Tibial nerve (tissue), 4 donors: ENCODE data around the gene COQ8A. TPM values are rescaled to one million over a fixed set of nuclear protein-coding genes. Genes with fewer than 3 reads are reported as not detected.

Source experiments
- DNase-seq, 2 donors: peaks; one replicate each; pipeline ENCODE4 v3.0.0-alpha.2; 2019; ENCODE audit warnings: low spot score in 2 of 2
- H3K27ac ChIP-seq, 4 donors: fragments of 200-600 bp; sonication (generic) in 3 of 4; one replicate each; pipeline ENCODE4 v1.5.1; 2017 to 2019; ENCODE audit warnings: mild to moderate bottlenecking in 1 of 4
- H3K27me3 ChIP-seq, 2 donors: fragments of 200-600 bp; sonication (generic) in 1 of 2; one replicate each; pipeline versions ENCODE4 v1.5.1 to v1.6.0; 2017 to 2019
- H3K36me3 ChIP-seq, 3 donors: fragments of 200-600 bp; sonication (generic); one replicate each; pipeline ENCODE4 v1.5.1; 2018 to 2019
- H3K4me1 ChIP-seq, 4 donors: fragments of 200-600 bp; sonication (generic) in 3 of 4; one replicate each; pipeline ENCODE4 v1.5.1; 2017 to 2019
- H3K4me3 ChIP-seq, 4 donors: fragments of 200-600 bp; sonication (generic) in 3 of 4; one replicate each; pipeline ENCODE4 v1.5.1; 2017 to 2019; ENCODE audit warnings: mild to moderate bottlenecking in 1 of 4, moderate library complexity in 1 of 4
- H3K9me3 ChIP-seq, 4 donors: fragments of 200-600 bp; sonication (generic) in 3 of 4; one replicate each; pipeline ENCODE4 v1.5.1; 2017 to 2019
- CTCF ChIP-seq, 5 experiments: fragments of 200-600 bp in 3 of 5; fragments of 450-650 bp in 2 of 5; sonication (generic) in 3 of 5; IDR thresholded peaks; one replicate each; pipeline ENCODE4 v1.5.1; 2016 to 2019; ENCODE audit warnings: antibody characterized with exemption in 5 of 5, mild to moderate bottlenecking in 3 of 5, moderate library complexity in 2 of 5
- EP300 ChIP-seq, 2 donors: sonication (generic); formaldehyde crosslinking; IDR thresholded peaks; one replicate each; pipeline ENCODE4 v1.6.1; 2017; ENCODE audit warnings: antibody characterized with exemption in 2 of 2, mild to moderate bottlenecking in 1 of 2
- POLR2A ChIP-seq, 2 donors: fragments of 450-650 bp; IDR thresholded peaks; one replicate each; pipeline ENCODE4 v1.6.1; 2017; ENCODE audit warnings: antibody characterized with exemption in 2 of 2, mild to moderate bottlenecking in 2 of 2, moderate library complexity in 2 of 2
- WGBS, 2 donors: methylation state at CpG; one replicate each; pipeline ENCODE4 v1.1.5; 2018; 5-methylcytosine and 5-hydroxymethylcytosine counted together
- total RNA-seq, 4 donors: library from RNA; depleted of rRNA; stranded (reverse); fragments of >200 nt; gene quantifications; one replicate each; pipeline ENCODE4 v1.1.0, GENCODE V29; 2016

The COQ8A gene
- total RNA-seq, 4 donors from 2014 or later, result 39.9 to 60.7 (median 55.5) TPM

GRCh38 chr1:226912587-226913176, 27.4 kb upstream of the COQ8A start:
- Histone ChIP-seq H3K27ac (no peak overlapping the region), H3K4me1 (no peaks in the 10 kb centered on the region), H3K27me3 (no peaks in the 10 kb centered on the region), H3K9me3 (no peaks in the 10 kb centered on the region), H3K4me3 (no peak overlapping the region), H3K36me3 (peaks cover 0 to 41% (median 0%) of the 10 kb centered on the region in 3 donors)
- no peak for DNase-seq
- 52 to 53% methylated on average over 10 to 13 of the region's 13 CpGs for WGBS, 2 donors
- no peak for TF ChIP-seq POLR2A (IDR thresholded peaks at IDR 0.05)
- TF ChIP-seq CTCF (IDR thresholded peaks at IDR 0.05), result peak; percentile 17 to 49 (median 26)
- TF ChIP-seq EP300 (IDR thresholded peaks at IDR 0.05), result no peak

DNA sequence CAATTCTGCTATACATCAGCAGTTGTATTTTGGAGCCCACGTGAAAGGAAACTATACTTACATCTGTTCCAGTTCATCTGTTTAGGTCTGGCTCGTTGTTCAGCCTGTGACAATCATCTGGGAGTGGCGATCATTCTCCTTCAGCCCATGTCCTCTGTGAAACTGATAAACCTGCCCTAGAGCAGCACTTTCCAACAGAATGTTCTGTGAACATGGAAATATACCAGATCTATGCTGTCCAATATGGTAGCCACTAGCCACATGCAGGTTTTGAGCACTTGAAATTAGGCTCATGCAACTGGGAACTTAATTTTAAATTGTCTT, 24.5 kb upstream of the COQ8A start:
- 54 to 83% methylated on average over 3 of the region's 3 CpGs for WGBS, 2 donors
- Histone ChIP-seq H3K27ac (no peak overlapping the region), H3K36me3 (peaks cover 0 to 34% (median 0%) of the 10 kb centered on the region in 3 donors), H3K4me3 (no peak overlapping the region), H3K27me3 (no peaks in the 10 kb centered on the region), H3K9me3 (no peaks in the 10 kb centered on the region), H3K4me1 (no peaks in the 10 kb centered on the region)
- no peak for DNase-seq
- TF ChIP-seq EP300 (IDR thresholded peaks at IDR 0.05) (no peak), CTCF (IDR thresholded peaks at IDR 0.05) (no peak), POLR2A (IDR thresholded peaks at IDR 0.05) (no peak)

DNA sequence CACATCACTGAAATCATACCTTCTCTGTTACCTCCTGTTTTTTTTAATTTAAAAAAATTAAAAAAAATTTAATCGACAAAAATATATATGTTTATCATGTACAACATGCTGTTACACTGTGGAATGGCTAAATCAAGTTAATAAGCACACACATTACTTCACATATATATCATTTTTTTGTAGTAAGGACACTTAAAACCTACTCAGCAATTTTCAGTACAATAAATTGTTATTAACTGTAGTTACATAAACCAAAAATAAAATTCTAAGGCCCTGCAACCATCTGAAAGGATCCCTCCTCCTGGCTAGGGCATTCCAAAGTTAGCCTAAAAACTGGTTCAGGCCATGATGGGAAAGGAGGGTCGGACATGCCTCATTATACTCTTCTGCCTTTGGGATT, 23.6 kb upstream of the COQ8A start:
- Histone ChIP-seq H3K27me3 (no peaks in the 10 kb centered on the region), H3K4me3 (no peak overlapping the region), H3K9me3 (no peaks in the 10 kb centered on the region), H3K4me1 (no peaks in the 10 kb centered on the region), H3K27ac (no peak overlapping the region), H3K36me3 (peaks cover 0 to 27% (median 0%) of the 10 kb centered on the region in 3 donors)
- TF ChIP-seq CTCF (IDR thresholded peaks at IDR 0.05), result no peak
- TF ChIP-seq EP300 (IDR thresholded peaks at IDR 0.05), result no peak
- TF ChIP-seq POLR2A (IDR thresholded peaks at IDR 0.05), result no peak
- no peak for DNase-seq
- 90 to 93% methylated on average over 2 of the region's 2 CpGs for WGBS, 2 donors

- no peak overlapping the region for H3K4me3 ChIP-seq
- WGBS, 2 donors, result 87 to 92% methylated on average over 5 of the region's 5 CpGs
- H3K9me3 ChIP-seq, result no peaks in the 10 kb centered on the region
- H3K27ac ChIP-seq, result no peak overlapping the region
- peaks cover 0 to 33% (median 0%) of the 10 kb centered on the region in 3 donors for H3K36me3 ChIP-seq
- H3K27me3 ChIP-seq, result no peaks in the 10 kb centered on the region
- DNase-seq, result no peak
- H3K4me1 ChIP-seq, result no peaks in the 10 kb centered on the region
- TF ChIP-seq POLR2A (IDR thresholded peaks at IDR 0.05) (no peak), EP300 (IDR thresholded peaks at IDR 0.05) (no peak), CTCF (IDR thresholded peaks at IDR 0.05) (no peak)
Measured at GRCh38 chr1:226919587-226919986, 20.5 kb upstream of the COQ8A start.

GRCh38 chr1:226919995-226920394, 20.1 kb upstream of the COQ8A start:
- no peaks in the 10 kb centered on the region for H3K9me3 ChIP-seq
- H3K4me1 ChIP-seq, result no peaks in the 10 kb centered on the region
- TF ChIP-seq POLR2A (IDR thresholded peaks at IDR 0.05) (no peak), CTCF (IDR thresholded peaks at IDR 0.05) (no peak), EP300 (IDR thresholded peaks at IDR 0.05) (no peak)
- H3K27ac ChIP-seq, result no peak overlapping the region
- peaks cover 0 to 28% (median 0%) of the 10 kb centered on the region in 3 donors for H3K36me3 ChIP-seq
- no peak overlapping the region for H3K4me3 ChIP-seq
- H3K27me3 ChIP-seq, result no peaks in the 10 kb centered on the region
- DNase-seq, result no peak
- WGBS, 2 donors, result 88 to 100% methylated on average over 1 of the region's 1 CpG
